Measurements from ENCODE around the gene MRPL38.
"Not testable (repeated sequence)": the region's sequence is repeated elsewhere in the genome, so short reads cannot be mapped to it uniquely, and the experiment has no call there.

The MRPL38 gene

GRCh38 chr17:75875182-75875939, 29.3 kb downstream of the MRPL38 start:
- no peak for DNase-seq

- no peak for DNase-seq
These were observed 30.1 kb downstream of the MRPL38 start for GRCh38 chr17:75874323-75875181.

- no peak for DNase-seq
These were observed 30.9 kb downstream of the MRPL38 start for GRCh38 chr17:75873587-75874322.

- no peak for DNase-seq
These were observed 32.0 kb downstream of the MRPL38 start for GRCh38 chr17:75872434-75873351.

GRCh38 chr17:75870228-75870627, 34.5 kb downstream of the MRPL38 start:
- DNase-seq, result not testable (repeated sequence)

- DNase-seq, result no peak
These were observed 35.2 kb downstream of the MRPL38 start for GRCh38 chr17:75869282-75870141.

- DNase-seq, result not testable (repeated sequence)
These were observed 35.9 kb downstream of the MRPL38 start for GRCh38 chr17:75868730-75869281.

GRCh38 chr17:75865404-75866188, 39.1 kb downstream of the MRPL38 start:
- DNase-seq, result not testable (repeated sequence)

- DNase-seq, result not testable (repeated sequence)
These were observed 39.8 kb downstream of the MRPL38 start for GRCh38 chr17:75864887-75865286.

GRCh38 chr17:75864448-75864871, 40.2 kb downstream of the MRPL38 start:
- DNase-seq, result no peak

GRCh38 chr17:75861927-75862317, 42.8 kb downstream of the MRPL38 start:
- DNase-seq, result no peak

GRCh38 chr17:75859358-75859757, 45.3 kb downstream of the MRPL38 start:
- DNase-seq, result not testable (repeated sequence)

- DNase-seq, result no peak
These were observed 48.5 kb downstream of the MRPL38 start for GRCh38 chr17:75856062-75856756.

GRCh38 chr17:75855310-75856061, 49.2 kb downstream of the MRPL38 start, which contains the start of gene WBP2:
WBP2 (minus strand) TSS chr17:75855335; CDS start chr17:75855297, 38 bp downstream.
- peak; percentile 98 for DNase-seq

GRCh38 chr17:75854881-75855309, 49.8 kb downstream of the MRPL38 start:
- DNase-seq, result no peak

GRCh38 chr17:75854101-75854748, 50.5 kb downstream of the MRPL38 start:
- DNase-seq, result no peak

- DNase-seq, result no peak
These were observed 51.3 kb downstream of the MRPL38 start for GRCh38 chr17:75853433-75853832.

GRCh38 chr17:75851693-75851991, 53.0 kb downstream of the MRPL38 start:
- DNase-seq, result not testable (repeated sequence)
